GM23248 (cell line): ENCODE measurements around the gene SEMA5A.

Source experiments
- EZH2 ChIP-seq: fragments of 200-600 bp; sonication (generic); IDR thresholded peaks from 2 replicates; pipeline ENCODE4 v1.6.1; 2018; ENCODE audit warnings: antibody characterized with exemption, mild to moderate bottlenecking; ENCODE audit not compliant: insufficient read depth, poor library complexity, severe bottlenecking
- EZH2phosphoT487 ChIP-seq: fragments of 200-600 bp; sonication (generic); IDR thresholded peaks from 2 replicates; pipeline ENCODE4 v1.6.1; 2018; ENCODE audit warnings: antibody characterized with exemption, moderate library complexity, mild to moderate bottlenecking, low read depth; ENCODE audit not compliant: insufficient read depth

GRCh38 chr5:9500193-9500592 is 45.7 kb downstream of the SEMA5A start:
- TF ChIP-seq EZH2phosphoT487 (no peak), EZH2 (no peak)
